HG02870 (cell line): ENCODE results near the gene C5orf22.
"Not testable (repeated sequence)": the region's sequence is repeated elsewhere in the genome, so short reads cannot be mapped to it uniquely, and the experiment has no call there.

Source experiments
- ATAC-seq: cut with Tn5 transposase; IDR thresholded peaks from one replicate; pipeline ENCODE4 v1.9.1; 2021; ENCODE audit warnings: mild to moderate bottlenecking, moderate library complexity; ENCODE audit not compliant: unreplicated experiment

The C5orf22 gene

GRCh38 chr5:31598640-31599611 lies 66.8 kb downstream of the C5orf22 start:
- ATAC-seq = no peak

- not testable (repeated sequence) for ATAC-seq
Measured at GRCh38 chr5:31602305-31602704, 70.2 kb downstream of the C5orf22 start.

GRCh38 chr5:31604240-31604639 lies 72.1 kb downstream of the C5orf22 start:
- no peak for ATAC-seq

GRCh38 chr5:31604644-31605043 lies 72.5 kb downstream of the C5orf22 start:
- no peak for ATAC-seq
